Body of pancreas (tissue), 4 donors: ENCODE measurements around the gene DOK6.

ENCODE experiments used
- CTCF ChIP-seq, 7 experiments: fragments of 450-650 bp in 4 of 7; fragments of 200-600 bp in 3 of 7; sonication (generic) in 3 of 7; IDR thresholded peaks; one replicate each; pipeline ENCODE4 v1.5.1; 2016 to 2019; ENCODE audit warnings: antibody characterized with exemption in 7 of 7
- POLR2A ChIP-seq, 3 donors: fragments of 450-650 bp; IDR thresholded peaks; one replicate each; pipeline ENCODE4 v1.6.1; 2016; ENCODE audit warnings: antibody characterized with exemption in 3 of 3, mild to moderate bottlenecking in 2 of 3

- no peak for TF ChIP-seq CTCF (IDR thresholded peaks at IDR 0.05)
- no peak for TF ChIP-seq POLR2A (IDR thresholded peaks at IDR 0.05)
Observed at GRCh38 chr18:69469444-69469919, 68.8 kb downstream of the DOK6 start.
